Glutamatergic neuron (in vitro differentiated cells): ENCODE measurements around the gene LAMP1. TPM values are rescaled to one million over a fixed set of nuclear protein-coding genes. Genes with fewer than 3 reads are reported as not detected.
A peak's percentile ranks its signal among the peaks of the same experiment; 100 is the strongest.
"Not testable (repeated sequence)": the region's sequence is repeated elsewhere in the genome, so short reads cannot be mapped to it uniquely, and the experiment has no call there.

Experiments
- DNase-seq: peaks from one replicate; pipeline ENCODE4 v3.0.0; 2022
- H3K27ac Mint-ChIP-seq: one replicate; pipeline ENCODE4 v1.8.0; 2020; ENCODE audit warnings: mild to moderate bottlenecking, mixed read lengths, inconsistent platforms; ENCODE audit not compliant: unreplicated experiment
- H3K27me3 Mint-ChIP-seq: one replicate; pipeline ENCODE4 v1.8.0; 2020; ENCODE audit warnings: mild to moderate bottlenecking, moderate library complexity, mixed read lengths, inconsistent platforms; ENCODE audit not compliant: unreplicated experiment
- H3K36me3 Mint-ChIP-seq: one replicate; pipeline ENCODE4 v1.8.0; 2020; ENCODE audit warnings: mild to moderate bottlenecking, mixed read lengths, inconsistent platforms; ENCODE audit not compliant: unreplicated experiment
- H3K4me1 Mint-ChIP-seq: one replicate; pipeline ENCODE4 v1.8.0; 2020; ENCODE audit warnings: mild to moderate bottlenecking, low read depth, mixed read lengths, inconsistent platforms; ENCODE audit not compliant: unreplicated experiment
- H3K4me3 Mint-ChIP-seq: one replicate; pipeline ENCODE4 v1.8.0; 2020; ENCODE audit warnings: mild to moderate bottlenecking, mixed read lengths, inconsistent platforms; ENCODE audit not compliant: unreplicated experiment
- H3K9me3 Mint-ChIP-seq: one replicate; pipeline ENCODE4 v1.8.0; 2020; ENCODE audit warnings: mild to moderate bottlenecking, moderate library complexity, mixed read lengths, inconsistent platforms; ENCODE audit not compliant: unreplicated experiment
- total RNA-seq: library from RNA; stranded (reverse); fragmentation: NEBNext Ultra II Directional; extraction: Animal tissue kit (Norgen Biotek cat#: 25700); gene quantifications from one replicate; pipeline ENCODE4 v1.2.1, GENCODE V29; 2021; ENCODE audit not compliant: unreplicated experiment
- TF ChIP-seq, protein P1 (sequence below): fragments of 200-600 bp; sonication (generic); IDR thresholded peaks from one replicate; pipeline ENCODE4 v1.5.0; 2021; ENCODE audit not compliant: partially characterized antibody, unreplicated experiment

The LAMP1 gene
- total RNA-seq, 1 donor from 2014 or later: 113 TPM

- Mint-ChIP-seq H3K27ac (no peak overlapping the region), H3K9me3 (peaks cover 3% of the 10 kb centered on the region), H3K4me3 (peak overlapping the region; percentile 25), H3K36me3 (no peaks in the 10 kb centered on the region), H3K27me3 (peaks cover under 1% of the 10 kb centered on the region), H3K4me1 (no peaks in the 10 kb centered on the region)
- TF ChIP-seq, protein P1, sequence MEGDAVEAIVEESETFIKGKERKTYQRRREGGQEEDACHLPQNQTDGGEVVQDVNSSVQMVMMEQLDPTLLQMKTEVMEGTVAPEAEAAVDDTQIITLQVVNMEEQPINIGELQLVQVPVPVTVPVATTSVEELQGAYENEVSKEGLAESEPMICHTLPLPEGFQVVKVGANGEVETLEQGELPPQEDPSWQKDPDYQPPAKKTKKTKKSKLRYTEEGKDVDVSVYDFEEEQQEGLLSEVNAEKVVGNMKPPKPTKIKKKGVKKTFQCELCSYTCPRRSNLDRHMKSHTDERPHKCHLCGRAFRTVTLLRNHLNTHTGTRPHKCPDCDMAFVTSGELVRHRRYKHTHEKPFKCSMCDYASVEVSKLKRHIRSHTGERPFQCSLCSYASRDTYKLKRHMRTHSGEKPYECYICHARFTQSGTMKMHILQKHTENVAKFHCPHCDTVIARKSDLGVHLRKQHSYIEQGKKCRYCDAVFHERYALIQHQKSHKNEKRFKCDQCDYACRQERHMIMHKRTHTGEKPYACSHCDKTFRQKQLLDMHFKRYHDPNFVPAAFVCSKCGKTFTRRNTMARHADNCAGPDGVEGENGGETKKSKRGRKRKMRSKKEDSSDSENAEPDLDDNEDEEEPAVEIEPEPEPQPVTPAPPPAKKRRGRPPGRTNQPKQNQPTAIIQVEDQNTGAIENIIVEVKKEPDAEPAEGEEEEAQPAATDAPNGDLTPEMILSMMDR: no peak
- no peak for DNase-seq
Measured at GRCh38 chr13:113365583-113365970, 68.5 kb downstream of the LAMP1 start.

DNA sequence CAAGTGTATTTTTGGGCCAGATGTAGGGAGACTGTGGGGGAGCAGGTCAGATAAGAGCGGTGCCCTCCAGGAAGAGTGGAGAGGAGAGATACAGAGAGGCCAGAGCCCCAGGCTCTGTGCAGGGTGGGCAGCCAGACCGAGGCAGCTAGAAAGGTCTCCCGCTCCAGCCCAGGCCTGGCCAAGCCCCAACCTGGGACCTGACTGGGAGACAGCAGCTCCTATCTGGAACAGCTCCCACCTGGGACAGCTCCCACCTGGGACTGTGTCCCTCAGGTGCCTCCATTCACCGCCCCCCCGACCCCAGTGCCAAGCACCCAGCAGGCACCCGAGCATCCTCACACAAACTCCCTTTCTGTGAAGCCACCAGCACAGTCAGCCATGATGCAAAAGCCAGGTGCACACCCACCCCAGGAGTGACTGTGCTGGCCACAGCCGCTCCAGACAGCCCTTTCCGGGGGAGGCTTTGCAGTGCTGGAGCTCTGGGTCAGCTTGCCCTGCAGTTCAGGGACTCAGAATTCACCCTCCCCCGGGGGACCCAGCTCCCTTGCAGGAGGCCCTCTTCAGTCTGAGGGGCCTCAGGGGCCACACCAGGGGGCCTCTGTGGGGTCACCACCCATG is 69.0 kb downstream of the LAMP1 start:
- H3K9me3 Mint-ChIP-seq: peaks cover 3% of the 10 kb centered on the region
- no peaks in the 10 kb centered on the region for H3K4me1 Mint-ChIP-seq
- H3K4me3 Mint-ChIP-seq: no peak overlapping the region
- no peaks in the 10 kb centered on the region for H3K36me3 Mint-ChIP-seq
- DNase-seq: no peak
- peaks cover 3% of the 10 kb centered on the region for H3K27me3 Mint-ChIP-seq
- TF ChIP-seq, protein P1: no peak
- no peak overlapping the region for H3K27ac Mint-ChIP-seq

- H3K9me3 Mint-ChIP-seq: peaks cover 3% of the 10 kb centered on the region
- H3K27ac Mint-ChIP-seq: no peak overlapping the region
- H3K4me1 Mint-ChIP-seq: no peaks in the 10 kb centered on the region
- peaks cover 3% of the 10 kb centered on the region for H3K27me3 Mint-ChIP-seq
- H3K36me3 Mint-ChIP-seq: no peaks in the 10 kb centered on the region
- TF ChIP-seq, protein P1: no peak
- no peak for DNase-seq
- H3K4me3 Mint-ChIP-seq: no peak overlapping the region
Measured at GRCh38 chr13:113367020-113367560, 70.1 kb downstream of the LAMP1 start.

GRCh38 chr13:113367771-113368170 is 70.7 kb downstream of the LAMP1 start:
- peaks cover 3% of the 10 kb centered on the region for H3K27me3 Mint-ChIP-seq
- no peak overlapping the region for H3K4me3 Mint-ChIP-seq
- no peaks in the 10 kb centered on the region for H3K4me1 Mint-ChIP-seq
- no peak overlapping the region for H3K27ac Mint-ChIP-seq
- H3K36me3 Mint-ChIP-seq: no peaks in the 10 kb centered on the region
- TF ChIP-seq, protein P1: no peak
- peaks cover 3% of the 10 kb centered on the region for H3K9me3 Mint-ChIP-seq
- DNase-seq: no peak

- DNase-seq, H3K9me3 Mint-ChIP-seq, H3K36me3 Mint-ChIP-seq, H3K27me3 Mint-ChIP-seq, H3K4me3 Mint-ChIP-seq, H3K27ac Mint-ChIP-seq, H3K4me1 Mint-ChIP-seq: not testable (repeated sequence)
Measured at GRCh38 chr13:113368353-113368752, 71.3 kb downstream of the LAMP1 start.
